Posterior vena cava (tissue), 2 donors: Measurements from ENCODE around the gene STEAP3. TPM values are rescaled to one million over a fixed set of nuclear protein-coding genes. Genes with fewer than 3 reads are reported as not detected.

Source experiments
- DNase-seq: peaks from one replicate; pipeline ENCODE4 v3.0.0-alpha.2; 2020; ENCODE audit warnings: low spot score
- intact Hi-C, 2 donors: fragments of 100-400 bp; cut with DNase I; formaldehyde crosslinking; loops; one replicate each; pipeline versions ENCODE4 v1.14.1 to v1.14.2; 2022 to 2023
- total RNA-seq, 2 donors: library from RNA; stranded (reverse); fragmentation: NEBNext Ultra II Directional; extraction: Animal tissue kit (Norgen Biotek cat#: 25700); gene quantifications; one replicate each; pipeline ENCODE4 v1.2.1, GENCODE V29; 2021
- donor health status: DM: yes; HTN: yes; CAD: no.
- donor health status: DM: yes; HTN: yes; CAD: no.

Gene STEAP3
- total RNA-seq, 2 donors from 2014 or later = 5.7 to 9.3 TPM

DNA sequence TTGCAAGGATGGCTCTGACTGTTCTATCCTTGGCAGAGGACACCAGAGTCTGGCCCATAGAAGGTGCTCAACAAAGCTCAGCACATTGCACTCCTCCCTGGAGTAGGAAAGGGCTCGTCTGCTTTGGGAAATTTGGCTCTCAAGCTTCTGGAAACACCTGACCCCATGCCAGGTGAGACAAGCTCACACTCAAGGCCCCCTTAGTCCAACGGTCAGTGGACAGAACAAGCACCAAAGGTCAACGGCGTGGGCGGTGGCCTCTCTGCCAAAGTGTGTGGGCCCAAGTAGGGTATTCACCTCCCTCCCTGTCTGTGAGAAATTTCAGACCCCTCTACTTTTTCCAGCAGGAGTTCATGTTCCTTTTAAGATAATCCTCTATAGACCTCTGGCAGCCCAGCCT, 2.0 kb upstream of the STEAP3 start:
- no peak for DNase-seq
- intact Hi-C loops = no loop called here

DNA sequence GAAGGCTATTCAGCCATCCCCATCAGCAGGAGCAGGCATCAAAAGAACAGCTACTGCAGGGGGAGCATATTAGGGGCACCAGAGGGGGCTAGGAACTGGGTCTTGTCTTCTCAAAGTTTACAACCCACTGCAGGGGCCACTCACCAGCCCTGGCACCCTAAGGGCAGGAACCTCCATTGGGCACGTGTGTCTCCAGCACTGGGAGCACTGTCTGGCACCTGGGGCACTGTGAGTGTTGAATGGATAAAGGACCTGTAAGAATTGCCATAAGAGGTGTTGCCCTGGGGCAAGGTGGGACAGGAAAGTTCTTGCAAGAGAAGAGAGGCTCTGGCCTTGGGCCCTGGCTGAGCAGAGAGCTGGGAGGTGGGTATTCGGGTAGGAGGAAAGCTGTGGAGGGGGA, 1.4 kb upstream of the STEAP3 start:
- DNase-seq = no peak
- intact Hi-C loops = no loop called here

DNA sequence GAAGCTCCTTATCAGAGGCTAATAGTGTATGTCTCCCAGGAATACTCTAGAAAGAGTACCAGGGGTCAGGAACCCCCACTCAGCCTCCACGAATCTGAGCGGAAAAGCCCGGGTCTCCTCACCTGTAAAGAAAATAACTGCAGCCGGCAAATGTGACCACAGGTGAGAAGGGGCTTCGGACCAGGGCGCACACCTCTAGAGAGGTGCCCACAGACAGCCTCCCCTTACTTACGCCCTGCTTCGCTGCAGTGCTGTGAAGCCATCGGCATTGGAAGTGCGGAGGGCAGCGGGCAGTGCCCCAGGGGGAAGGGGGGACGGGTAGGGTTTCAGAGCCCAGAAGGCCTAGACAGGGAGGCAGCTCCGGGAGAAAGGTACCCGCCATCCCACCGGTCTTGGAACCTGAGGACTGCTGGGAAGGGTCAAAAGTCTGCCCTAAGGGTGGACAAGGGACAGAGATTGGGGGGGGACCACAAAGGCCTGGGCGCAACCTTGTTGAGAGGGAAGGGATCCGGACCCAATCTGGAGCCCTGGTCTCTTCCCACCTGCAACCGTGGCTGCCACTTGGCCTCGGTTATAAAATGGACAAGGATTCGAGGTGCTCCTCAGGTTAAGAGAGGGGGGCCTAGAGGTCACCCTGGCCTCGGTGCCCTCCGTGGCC, 642 bp upstream of the STEAP3 start:
- DNase-seq = no peak
- intact Hi-C loops = no loop called here

DNA sequence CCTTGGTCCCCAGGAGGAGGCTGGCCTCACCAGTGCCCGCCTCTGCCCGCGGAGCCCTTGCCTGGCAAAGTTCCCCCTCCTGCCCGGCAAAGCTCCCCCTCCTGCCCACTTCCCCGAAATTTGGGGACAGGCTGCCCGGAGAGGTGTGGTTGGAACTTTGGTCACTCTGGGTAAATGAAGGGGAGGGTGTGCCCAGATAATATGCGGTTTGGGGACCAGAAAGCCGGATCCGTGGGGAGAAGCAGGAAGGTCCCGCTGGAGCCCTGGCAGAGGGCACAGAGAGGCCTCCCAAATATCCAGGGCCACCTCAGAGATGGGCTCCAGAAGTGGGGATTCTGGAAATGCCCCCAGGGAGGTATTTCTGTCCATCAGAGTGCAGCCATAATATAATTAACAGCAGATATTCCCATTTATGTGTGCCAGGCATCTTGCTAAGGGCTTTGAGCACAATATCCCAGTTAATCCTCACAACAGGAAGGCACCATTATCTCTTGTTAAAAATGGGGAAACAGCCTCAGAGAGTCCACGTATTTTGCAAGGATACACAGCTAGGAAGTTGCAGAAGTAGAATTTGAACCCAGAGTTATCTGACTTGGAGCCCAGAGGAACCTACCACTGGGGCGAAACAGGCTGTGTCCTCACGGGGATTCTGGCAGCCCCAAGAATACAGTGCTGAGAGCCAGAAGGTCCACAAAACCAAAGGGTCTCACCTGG, 914 bp downstream of the STEAP3 start:
- intact Hi-C loops = loop anchor here in 1 of 2 donors (5.0 kb wide), 1 partner anchor 1242 kb away; no protein-coding TSS in a partner anchor
- DNase-seq = no peak

DNA sequence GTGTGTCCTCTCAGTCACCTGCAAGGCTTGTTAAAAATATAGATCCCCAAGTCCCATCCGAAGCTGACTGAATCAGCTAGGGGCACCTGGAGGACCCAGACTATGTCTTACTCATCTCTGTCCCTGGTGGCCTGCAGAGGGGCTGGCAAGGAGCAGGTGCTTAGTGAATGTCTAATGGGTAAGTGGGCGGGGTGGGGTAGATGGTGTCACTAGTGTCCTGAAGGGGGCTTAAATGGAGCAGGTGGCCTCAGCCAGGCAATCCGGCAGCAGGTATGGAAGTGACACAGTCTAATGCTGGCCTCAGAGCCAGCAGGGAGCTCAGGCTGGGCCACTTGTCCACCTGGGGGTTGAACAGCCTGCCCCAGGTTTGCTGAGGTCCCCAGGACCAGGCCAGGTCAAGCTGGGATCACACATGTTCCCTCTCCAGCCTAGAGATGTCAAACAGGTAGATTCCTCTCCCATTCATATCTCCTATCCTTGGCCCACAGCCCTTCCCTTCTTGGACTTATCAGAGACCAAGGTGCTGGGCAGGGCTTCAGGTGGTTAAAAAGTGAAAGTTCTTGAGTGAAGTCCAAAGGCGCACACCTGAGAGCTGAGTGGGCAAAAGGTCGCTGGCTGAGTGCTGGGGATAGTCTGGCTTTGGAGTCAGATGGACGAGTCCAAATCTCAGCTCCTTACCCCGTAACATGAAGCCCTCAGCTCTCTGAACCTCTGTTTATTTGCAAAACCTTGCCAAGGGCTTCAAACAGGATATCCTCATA, 1.7 kb downstream of the STEAP3 start:
- no peak for DNase-seq
- intact Hi-C loops = loop anchor here in 1 of 2 donors (5.0 kb wide), 1 partner anchor 1243 kb away; no protein-coding TSS in a partner anchor

DNA sequence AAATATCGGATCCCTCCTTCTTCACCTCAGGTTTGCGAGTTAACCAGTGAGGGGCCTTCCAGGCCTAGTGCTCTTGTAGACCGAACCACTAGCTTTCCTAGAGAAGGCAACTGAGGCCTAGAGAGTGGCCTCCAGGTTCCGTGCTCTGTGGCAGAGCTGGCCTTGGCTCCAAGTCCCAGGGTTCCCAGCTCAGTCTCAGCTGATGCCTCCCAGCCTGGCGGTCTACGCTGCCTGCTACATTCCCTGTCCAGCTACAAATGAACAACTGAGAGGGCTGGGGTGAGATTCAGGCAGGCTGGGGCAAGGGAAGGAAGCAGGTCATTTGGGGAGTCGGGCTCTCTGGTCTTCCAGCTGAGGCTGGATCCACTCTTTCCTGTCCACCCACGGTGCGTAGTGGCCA, 2.3 kb downstream of the STEAP3 start:
- intact Hi-C loops = loop anchor here in 1 of 2 donors (5.0 kb wide), 1 partner anchor 1244 kb away; no protein-coding TSS in a partner anchor
- no peak for DNase-seq

DNA sequence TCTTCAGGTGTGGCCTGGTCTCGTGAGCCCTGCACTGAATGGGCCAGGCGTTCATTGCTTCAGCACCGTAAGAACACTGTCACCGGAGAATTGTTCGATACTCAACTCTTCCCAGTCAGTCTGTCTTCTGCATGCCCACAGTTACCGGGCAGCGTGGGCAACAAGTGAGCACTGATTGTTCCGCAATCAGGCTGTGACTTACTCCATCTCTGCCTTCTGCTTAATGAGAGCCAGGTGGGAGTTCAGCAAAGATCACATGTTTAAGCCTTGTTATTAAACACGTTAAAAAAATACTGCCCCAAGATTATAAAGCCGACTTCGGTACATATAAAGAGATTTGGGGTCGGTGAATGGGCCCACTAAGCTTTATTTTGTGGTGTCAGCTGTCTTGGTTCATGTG, 3.7 kb downstream of the STEAP3 start:
- intact Hi-C loops = loop anchor here in 1 of 2 donors (5.0 kb wide), 1 partner anchor 1245 kb away; no protein-coding TSS in a partner anchor
- no peak for DNase-seq

DNA sequence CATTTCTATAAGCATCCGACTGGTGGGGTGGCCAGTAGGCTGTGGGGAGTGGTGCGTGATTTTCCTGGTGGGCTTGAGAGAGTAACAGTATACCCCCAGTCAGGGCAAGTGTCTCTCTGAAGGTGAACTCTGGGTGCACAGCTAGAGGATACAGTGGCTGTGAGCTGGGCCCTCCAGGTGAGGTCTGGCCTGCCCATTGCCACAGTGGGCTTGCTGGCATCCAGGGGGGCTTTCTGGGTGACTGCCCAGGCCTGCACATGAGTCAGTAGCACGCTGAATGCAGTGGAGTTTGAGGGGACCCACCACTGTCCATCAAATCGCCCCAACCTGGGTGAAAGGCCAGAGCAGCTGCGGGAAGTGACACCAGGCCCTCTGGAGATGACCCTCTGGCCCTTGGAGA, 4.5 kb downstream of the STEAP3 start:
- DNase-seq = no peak
- intact Hi-C loops = loop anchor here in 1 of 2 donors (5.0 kb wide), 1 partner anchor 1246 kb away; no protein-coding TSS in a partner anchor

DNA sequence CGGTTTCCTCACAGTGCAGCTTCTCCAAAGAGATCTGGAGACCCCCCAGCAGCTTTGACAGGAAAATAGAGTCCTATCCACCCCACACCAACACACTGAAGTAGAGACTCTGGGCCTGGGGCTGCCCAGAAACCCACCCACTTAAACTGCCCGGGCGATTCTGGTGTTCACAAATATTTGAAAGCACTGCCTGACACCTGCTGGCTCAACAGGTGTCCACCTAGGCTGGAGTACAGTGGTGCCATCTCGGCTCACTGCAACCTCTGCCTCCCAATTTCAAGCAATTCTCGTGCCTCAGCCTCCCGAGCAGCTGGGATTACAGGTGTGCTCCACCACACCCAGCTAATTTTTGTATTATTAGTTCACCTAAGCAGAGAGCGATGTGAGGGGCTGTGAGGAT, 5.3 kb downstream of the STEAP3 start:
- no peak for DNase-seq
- intact Hi-C loops = loop anchor here in 1 of 2 donors (5.0 kb wide), 1 partner anchor 1247 kb away; no protein-coding TSS in a partner anchor

DNA sequence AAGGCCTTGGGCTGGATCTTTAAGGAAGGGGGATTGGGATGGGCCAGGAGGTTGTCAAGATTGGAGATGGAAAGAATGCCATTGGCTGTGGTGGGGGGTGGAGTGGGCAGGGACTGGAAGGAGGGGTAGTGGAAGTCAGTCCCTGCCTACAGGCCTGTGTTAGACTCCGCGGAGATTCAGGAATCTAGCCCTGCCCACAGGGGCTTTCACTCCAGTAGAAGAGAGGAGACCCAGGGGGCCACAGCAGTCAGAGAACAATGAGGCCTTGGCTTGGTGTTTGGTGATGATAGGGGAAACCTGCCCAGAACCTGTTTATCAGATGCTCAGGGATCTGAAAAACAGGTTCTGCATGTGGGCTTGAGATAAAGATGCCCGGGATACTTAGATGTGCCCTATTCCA, 6.1 kb downstream of the STEAP3 start:
- DNase-seq = no peak
- intact Hi-C loops = loop anchor here in 1 of 2 donors (5.0 kb wide), 1 partner anchor 1247 kb away; no protein-coding TSS in a partner anchor

DNA sequence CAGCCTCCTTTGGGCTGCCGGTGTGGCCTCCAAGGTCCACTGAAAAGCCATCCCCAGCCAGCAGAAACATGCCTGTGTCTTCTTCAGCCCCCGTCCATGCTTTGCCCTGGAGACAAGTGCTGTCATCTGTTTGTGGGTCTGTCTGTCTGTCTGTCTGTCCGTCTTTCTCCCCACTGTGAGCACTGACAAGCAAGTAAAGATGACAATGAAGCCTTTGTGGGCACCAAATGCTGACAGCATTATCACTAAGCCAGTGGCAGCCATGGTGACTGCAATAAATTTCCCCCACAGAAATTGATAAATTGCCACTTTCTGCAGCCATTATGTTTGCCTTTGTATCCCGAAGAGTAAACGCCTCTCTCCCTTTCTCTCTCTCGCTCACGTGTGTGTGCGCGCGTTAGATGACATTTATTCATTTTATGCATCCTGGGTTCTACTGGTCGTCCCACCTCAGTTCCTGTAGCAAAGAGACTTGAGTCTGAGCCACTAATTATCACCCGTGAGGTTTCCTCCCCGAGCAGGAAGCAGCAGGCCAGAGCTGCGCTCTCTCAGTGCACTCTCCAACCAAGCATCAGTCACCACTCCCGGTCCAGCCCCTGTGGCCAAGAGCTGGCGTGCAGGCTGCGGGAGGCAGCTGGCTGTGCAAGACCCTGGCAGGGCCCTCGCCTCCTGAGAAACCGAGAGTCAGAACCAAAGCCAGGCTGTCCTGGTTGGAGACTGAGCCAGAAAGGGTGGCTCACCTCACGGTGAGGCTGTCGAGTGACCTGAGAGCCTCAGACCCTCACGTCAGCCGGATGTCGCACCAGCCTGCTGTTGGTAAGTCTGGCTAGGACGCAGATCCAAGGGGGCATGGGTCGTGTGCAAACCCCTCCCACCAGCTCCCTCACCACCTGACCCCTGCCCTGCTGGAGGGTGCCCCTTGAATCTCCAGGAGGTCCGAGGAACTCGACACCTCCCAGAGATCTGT, 6.9 kb downstream of the STEAP3 start:
- intact Hi-C loops = no loop called here
- no peak for DNase-seq

DNA sequence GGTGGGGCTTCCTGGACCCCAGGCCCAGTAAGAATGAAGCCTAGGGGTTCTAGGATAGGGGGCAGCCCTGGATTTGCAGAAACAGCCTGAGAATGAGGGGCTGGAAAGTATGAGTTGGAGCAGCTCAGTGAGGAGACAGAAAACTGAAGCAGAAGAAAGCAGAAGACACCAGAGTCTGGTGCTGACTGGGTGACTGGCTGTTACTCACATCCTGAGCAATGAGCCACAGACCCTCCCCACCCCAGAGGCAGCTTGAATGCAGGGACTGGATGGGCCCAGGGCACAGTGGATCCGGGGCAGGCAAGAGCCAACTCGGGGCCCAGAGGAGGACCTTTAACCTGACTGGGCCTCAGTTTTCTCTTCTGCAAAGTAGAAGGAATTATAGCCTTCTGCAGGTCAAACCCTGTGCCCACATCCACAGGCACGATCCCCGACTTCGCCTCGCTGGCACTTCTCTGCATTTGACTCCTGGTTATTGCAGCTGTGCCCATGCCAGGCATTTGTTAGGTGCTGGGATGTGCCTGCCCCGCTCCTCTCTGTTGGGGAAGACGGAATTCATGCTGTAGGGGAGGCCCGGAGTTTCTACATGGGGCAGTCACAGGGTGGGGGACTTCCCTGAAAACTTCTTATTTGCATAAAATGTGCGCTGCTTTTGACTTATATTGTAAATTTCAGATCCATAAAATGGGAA, 8.5 kb downstream of the STEAP3 start:
- intact Hi-C loops = no loop called here
- no peak for DNase-seq

DNA sequence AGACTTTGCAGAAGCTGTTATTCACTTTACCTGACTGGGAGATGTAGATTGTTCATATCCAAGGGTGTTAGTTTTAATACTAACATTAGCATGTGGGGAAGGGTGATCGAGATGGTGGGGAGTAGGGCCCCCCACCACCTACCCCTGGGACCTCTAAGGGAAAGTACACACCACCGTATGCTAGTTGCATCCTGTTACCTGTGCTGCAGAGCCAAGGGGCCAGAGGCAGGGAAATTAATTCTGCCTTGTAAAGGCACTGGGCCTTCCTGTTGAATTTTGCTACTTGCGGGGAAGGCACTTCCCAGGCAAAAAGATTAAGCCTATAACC, 9.0 kb downstream of the STEAP3 start:
- no peak for DNase-seq
- intact Hi-C loops = no loop called here

DNA sequence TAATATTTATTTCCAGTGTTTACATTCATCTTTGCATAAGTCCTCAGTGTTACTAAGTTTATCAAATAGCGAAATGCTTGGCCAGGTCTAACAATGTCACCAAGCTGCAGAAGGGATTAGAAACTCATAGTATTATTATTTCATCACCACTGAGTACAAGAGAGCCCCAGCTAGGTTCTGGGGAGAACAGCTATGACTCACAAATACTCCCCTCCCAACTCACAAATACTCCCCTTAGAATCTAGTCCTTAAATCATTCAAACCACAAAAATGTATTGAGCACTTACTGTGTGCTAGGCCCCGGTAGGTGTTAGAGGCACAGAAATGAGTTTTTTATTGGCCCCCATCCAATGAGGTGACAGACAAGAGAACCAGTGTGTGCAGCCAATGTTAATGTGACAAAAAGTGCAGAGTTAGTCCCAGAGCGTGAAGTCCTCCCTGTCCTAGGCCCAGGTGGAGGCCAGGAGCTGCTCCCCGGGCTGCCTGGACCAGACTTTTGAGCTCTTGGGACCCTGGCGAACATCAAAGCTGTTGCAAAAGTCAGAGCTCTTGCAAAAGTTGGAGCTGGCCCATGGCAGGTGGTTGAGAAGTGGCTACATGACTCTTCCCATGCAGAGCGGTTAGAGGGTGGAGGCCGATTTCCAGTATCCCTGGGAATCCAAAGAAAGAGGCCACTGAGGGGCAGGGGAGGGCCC, 9.8 kb downstream of the STEAP3 start:
- no peak for DNase-seq
- intact Hi-C loops = no loop called here

DNA sequence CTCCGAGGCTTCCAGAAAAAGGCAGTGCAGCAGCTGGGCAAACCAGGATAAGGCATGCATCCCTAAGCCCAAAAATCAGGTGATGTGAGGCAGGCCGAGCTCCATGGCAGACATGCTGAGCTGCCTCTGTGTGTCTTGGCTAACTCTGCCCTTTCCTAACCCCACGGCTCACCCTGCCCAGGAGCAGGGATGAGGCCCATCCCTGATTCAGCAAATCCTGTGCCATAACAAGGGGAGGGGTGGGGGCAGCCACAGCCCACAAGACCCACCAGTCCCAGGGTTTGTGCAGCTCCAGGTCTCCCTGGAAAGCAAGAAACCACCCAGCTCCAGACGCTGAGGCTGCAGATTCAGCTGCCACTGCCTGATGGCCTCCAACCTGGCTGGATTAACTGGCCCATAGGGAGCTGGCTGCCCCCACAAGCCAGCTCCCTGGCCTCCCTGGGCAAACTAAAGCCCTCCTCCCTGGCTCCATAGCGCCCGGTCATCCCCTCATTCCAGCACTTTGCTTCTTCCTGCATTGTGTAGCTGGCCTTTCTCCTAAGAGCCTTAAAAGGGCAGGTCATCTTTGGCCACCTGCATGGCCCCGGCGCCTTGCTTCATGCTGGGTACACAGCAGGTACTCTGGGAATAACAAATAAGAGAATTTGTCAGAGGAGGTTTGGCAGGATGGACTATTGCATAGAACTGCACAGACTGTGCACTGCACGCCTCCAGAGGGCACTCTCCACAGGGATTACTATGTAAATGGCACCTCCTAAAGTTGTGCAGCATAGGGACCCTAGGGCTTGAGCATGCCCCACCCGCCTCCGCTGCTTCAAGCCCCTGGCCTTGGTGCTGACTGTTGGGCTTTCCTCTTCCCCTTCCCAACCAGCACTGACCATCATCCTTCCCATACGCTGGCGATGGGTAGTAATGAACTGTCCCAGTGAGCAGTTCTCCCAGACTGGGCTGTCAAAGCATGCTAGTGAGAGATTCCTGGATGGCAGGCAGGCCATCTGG, 10.7 kb downstream of the STEAP3 start:
- no peak for DNase-seq

DNA sequence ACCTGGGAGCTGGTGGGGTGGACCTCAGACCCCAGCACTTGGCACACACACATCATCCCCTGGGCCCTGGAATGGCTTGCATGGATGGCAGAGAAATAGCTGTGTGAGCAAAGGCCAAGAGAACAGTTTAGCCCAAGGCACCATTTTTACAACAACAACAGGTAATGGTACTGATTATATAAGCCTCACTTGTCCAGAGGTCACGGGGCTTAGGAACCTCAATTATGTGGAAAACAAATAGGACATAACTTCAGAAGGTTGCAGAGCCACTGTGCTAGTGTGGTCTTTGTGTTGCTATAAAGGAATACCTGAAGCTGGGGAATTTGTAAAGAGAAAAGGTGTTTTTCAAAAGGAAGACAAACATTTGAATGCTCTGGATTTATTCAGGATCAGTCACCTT, 13.2 kb downstream of the STEAP3 start:
- DNase-seq = no peak
- intact Hi-C loops = no loop called here

More for the DNA sequence above, 10.7 kb downstream of the STEAP3 start:
- intact Hi-C loops = no loop called here
